ENCODE results near the gene STK4. TPM values are rescaled to one million over a fixed set of nuclear protein-coding genes. Genes with fewer than 3 reads are reported as not detected.

STK4 gene
- total and polyA plus RNA-seq, 2 experiments from 2014 or later = 16.0 to 19.1 TPM

DNA sequence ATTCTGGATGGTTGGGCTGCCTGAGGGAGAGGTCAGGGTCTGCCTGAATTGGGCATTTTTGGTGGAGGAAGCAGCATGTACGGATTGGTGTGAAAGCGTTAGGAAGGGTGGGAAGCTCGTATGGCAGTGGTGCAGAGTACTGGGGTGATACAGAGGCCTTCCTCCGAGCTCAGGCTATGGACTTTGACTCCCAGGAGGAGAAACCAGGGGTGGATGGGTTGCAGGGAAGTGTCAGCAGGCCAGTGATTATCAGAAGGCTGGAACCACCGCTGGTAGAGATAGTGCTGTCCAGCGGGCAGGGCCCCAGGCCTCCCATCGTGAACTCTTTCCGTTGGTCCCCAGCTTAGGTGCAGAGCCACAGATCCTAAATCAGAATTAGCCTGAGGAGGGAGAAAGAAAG lies 143.3 kb downstream of the STK4 start:
- H3K9me3 ChIP-seq (ENCODE audit: low read depth) = no peaks in the 10 kb centered on the region
- no peak overlapping the region for H3K27ac ChIP-seq
- H3K4me1 ChIP-seq (ENCODE audit: low read depth) = no peaks in the 10 kb centered on the region
- no peak overlapping the region for H3K4me3 ChIP-seq
- DNase-seq (ENCODE audit: low read depth in 1 of 2, low spot score in 1 of 2) = no peak
- no peaks in the 10 kb centered on the region for H3K36me3 ChIP-seq
- H3K27me3 ChIP-seq = no peaks in the 10 kb centered on the region
- TF ChIP-seq, protein P1, sequence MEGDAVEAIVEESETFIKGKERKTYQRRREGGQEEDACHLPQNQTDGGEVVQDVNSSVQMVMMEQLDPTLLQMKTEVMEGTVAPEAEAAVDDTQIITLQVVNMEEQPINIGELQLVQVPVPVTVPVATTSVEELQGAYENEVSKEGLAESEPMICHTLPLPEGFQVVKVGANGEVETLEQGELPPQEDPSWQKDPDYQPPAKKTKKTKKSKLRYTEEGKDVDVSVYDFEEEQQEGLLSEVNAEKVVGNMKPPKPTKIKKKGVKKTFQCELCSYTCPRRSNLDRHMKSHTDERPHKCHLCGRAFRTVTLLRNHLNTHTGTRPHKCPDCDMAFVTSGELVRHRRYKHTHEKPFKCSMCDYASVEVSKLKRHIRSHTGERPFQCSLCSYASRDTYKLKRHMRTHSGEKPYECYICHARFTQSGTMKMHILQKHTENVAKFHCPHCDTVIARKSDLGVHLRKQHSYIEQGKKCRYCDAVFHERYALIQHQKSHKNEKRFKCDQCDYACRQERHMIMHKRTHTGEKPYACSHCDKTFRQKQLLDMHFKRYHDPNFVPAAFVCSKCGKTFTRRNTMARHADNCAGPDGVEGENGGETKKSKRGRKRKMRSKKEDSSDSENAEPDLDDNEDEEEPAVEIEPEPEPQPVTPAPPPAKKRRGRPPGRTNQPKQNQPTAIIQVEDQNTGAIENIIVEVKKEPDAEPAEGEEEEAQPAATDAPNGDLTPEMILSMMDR (IDR thresholded peaks at IDR 0.05; ENCODE audit: low read depth, low read length) = no peak

DNA sequence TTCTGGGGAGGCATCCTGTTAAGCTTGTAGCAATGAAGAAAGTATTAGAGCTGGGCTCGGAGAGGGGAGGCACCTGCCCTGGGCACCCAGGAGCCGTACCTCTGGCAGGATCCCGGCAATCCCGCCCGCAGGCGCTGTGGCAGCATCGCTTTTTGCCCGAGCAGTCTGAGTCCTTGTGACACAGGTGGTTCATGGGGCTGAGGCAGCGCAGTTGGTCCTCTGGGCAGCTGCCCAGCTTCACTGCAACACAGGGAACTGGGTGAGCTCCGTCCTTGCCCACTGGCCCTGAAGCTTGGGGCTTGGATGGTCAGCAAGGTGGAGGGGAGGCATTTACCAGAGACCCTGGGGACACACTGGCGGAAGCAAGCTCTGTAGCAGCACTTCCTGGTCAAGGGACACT lies 144.0 kb downstream of the STK4 start:
- Histone ChIP-seq H3K27me3 (no peaks in the 10 kb centered on the region), H3K4me1 (ENCODE audit: low read depth) (no peaks in the 10 kb centered on the region), H3K27ac (no peak overlapping the region), H3K36me3 (no peaks in the 10 kb centered on the region), H3K4me3 (no peak overlapping the region), H3K9me3 (ENCODE audit: low read depth) (no peaks in the 10 kb centered on the region)
- TF ChIP-seq, protein P1 (IDR thresholded peaks at IDR 0.05; ENCODE audit: low read depth, low read length) = no peak
- no peak for DNase-seq (ENCODE audit: low read depth in 1 of 2, low spot score in 1 of 2)

DNA sequence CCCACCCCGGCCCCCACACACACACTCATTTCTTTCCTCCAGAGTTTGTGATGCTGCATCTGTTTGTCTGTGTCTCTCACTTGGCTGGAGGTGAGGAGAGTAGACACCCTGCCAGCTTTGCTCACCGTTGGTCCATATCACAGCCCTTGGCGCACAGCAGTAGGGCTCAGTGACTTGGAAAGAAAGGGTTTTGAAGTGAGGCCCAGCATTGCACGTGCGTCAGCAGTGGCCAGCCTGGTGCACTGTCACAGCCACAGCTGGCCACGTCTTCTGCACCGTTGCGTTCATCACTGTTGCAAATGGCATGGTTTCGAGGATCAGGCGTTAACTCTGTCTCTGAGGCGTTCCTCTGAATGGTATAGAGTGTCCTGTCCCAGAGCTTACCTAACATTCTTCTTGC lies 145.0 kb downstream of the STK4 start:
- no peak for DNase-seq (ENCODE audit: low read depth in 1 of 2, low spot score in 1 of 2)
- Histone ChIP-seq H3K4me3 (no peak overlapping the region), H3K36me3 (no peaks in the 10 kb centered on the region), H3K27me3 (no peaks in the 10 kb centered on the region), H3K27ac (no peak overlapping the region), H3K4me1 (ENCODE audit: low read depth) (no peaks in the 10 kb centered on the region), H3K9me3 (ENCODE audit: low read depth) (no peaks in the 10 kb centered on the region)
- TF ChIP-seq, protein P1 (IDR thresholded peaks at IDR 0.05; ENCODE audit: low read depth, low read length) = no peak

DNA sequence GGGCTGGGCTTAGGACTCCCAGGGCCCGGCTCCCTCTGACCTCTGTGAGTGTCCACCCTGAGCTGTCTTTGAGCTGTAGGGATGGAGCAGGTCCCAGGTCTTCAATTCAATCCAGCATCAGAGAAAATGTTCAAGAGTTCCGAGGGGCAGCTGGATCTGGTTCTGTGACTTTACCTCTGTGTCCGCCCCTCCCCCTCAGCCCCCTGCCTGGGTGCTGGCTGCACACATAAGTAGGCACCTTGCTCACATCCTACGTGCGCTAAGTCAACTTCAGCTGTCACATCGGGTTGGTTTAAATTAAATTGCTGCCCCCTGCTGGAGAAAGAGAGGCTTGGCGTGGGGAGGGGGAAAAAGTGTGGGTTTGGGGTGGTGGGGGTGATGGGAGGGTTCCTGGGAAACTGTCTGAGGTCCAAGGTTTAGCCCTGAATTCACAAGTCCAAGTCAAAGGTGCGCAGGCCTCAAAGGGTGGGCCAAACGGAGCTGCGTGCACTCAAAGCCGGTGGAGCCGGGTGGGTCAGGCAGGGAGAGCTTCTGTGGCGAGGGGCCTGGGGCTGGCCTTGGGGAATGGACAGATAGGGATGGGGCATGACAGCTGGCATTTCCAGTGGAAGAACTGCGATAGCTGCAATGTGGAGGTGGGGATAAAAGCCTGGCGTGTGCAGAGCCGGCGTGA lies 145.6 kb downstream of the STK4 start:
- Histone ChIP-seq H3K4me3 (no peak overlapping the region), H3K9me3 (ENCODE audit: low read depth) (no peaks in the 10 kb centered on the region), H3K36me3 (no peaks in the 10 kb centered on the region), H3K4me1 (ENCODE audit: low read depth) (no peaks in the 10 kb centered on the region), H3K27me3 (no peaks in the 10 kb centered on the region), H3K27ac (no peak overlapping the region)
- TF ChIP-seq, protein P1 (IDR thresholded peaks at IDR 0.05; ENCODE audit: low read depth, low read length) = peak; percentile 53
- no peak for DNase-seq (ENCODE audit: low read depth in 1 of 2, low spot score in 1 of 2)

DNA sequence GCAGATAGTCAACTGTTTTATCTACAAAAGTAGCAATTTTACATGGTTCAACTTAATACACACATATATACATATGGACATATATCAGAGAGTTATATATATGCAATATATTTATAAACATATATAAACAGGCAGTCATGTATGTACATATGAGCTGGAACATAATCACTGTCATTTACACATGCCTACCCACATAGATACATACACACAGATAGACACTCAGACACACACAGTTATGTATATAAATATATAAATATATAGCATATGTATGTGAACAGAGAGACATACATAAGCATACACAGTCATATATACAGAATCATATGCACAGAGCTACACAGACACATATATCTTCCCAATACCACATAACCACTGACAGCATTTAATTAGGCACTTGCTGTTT lies 146.4 kb downstream of the STK4 start:
- H3K9me3 ChIP-seq (ENCODE audit: low read depth) = no peaks in the 10 kb centered on the region
- no peak for DNase-seq (ENCODE audit: low read depth in 1 of 2, low spot score in 1 of 2)
- H3K27me3 ChIP-seq = no peaks in the 10 kb centered on the region
- TF ChIP-seq, protein P1 (IDR thresholded peaks at IDR 0.05; ENCODE audit: low read depth, low read length) = no peak
- no peak overlapping the region for H3K4me3 ChIP-seq
- H3K4me1 ChIP-seq (ENCODE audit: low read depth) = no peaks in the 10 kb centered on the region
- H3K36me3 ChIP-seq = no peaks in the 10 kb centered on the region
- H3K27ac ChIP-seq = no peak overlapping the region

All from cardiac muscle cell (in vitro differentiated cells and primary cell).